WTC11 (cell line): ENCODE results near the gene OSTN. TPM values are rescaled to one million over a fixed set of nuclear protein-coding genes. Genes with fewer than 3 reads are reported as not detected.

ENCODE experiments used
- ATAC-seq: fragments of 200-7000 bp; cut with Tn5 transposase; 2 replicates; pipeline ENCODE4 v1.10.0; 2021; ENCODE audit warnings: mild to moderate bottlenecking, moderate library complexity
- CTCF ChIA-PET: fragments of 300-600 bp; sonication (Branson Sonifier 250); formaldehyde crosslinking; loops from one replicate; lab custom pipeline; 2021; ENCODE audit warnings: antibody characterized with exemption; lab: Charles Lee
- POLR2A ChIA-PET: fragments of 350-600 bp; sonication (Branson Sonifier 250); formaldehyde crosslinking; loops from one replicate; lab custom pipeline; 2021; ENCODE audit warnings: antibody characterized with exemption; lab: Charles Lee
- DNase-seq: peaks from one replicate; pipeline ENCODE4 v3.0.0; 2021; ENCODE audit warnings: low spot score
- H3K27ac Mint-ChIP-seq: 2 replicates; pipeline ENCODE4 v1.8.0; 2021; ENCODE audit warnings: mixed read lengths
- H3K27me3 Mint-ChIP-seq: 2 replicates; pipeline ENCODE4 v1.8.0; 2021; ENCODE audit warnings: low read depth, mild to moderate bottlenecking, moderate library complexity, mixed read lengths
- H3K36me3 Mint-ChIP-seq: 2 replicates; pipeline ENCODE4 v1.8.0; 2021; ENCODE audit warnings: mixed read lengths
- H3K4me1 Mint-ChIP-seq: 2 replicates; pipeline ENCODE4 v1.8.0; 2022; ENCODE audit warnings: mixed read lengths
- H3K4me3 Mint-ChIP-seq: 2 replicates; pipeline ENCODE4 v1.8.0; 2021; ENCODE audit warnings: mild to moderate bottlenecking, moderate library complexity, mixed read lengths
- H3K9me3 Mint-ChIP-seq: 2 replicates; pipeline ENCODE4 v1.8.0; 2021; ENCODE audit warnings: mixed read lengths
- CREB1 ChIP-seq: sonication (generic); formaldehyde crosslinking; IDR thresholded peaks from 2 replicates; pipeline ENCODE4 v1.8.0; 2023; ENCODE audit warnings: mild to moderate bottlenecking, missing genetic modification reagents
- FOXP1 ChIP-seq: sonication (generic); formaldehyde crosslinking; IDR thresholded peaks from 2 replicates; pipeline ENCODE4 v1.8.0; 2022; ENCODE audit warnings: missing genetic modification reagents, mild to moderate bottlenecking, moderate library complexity, borderline replicate concordance
- HMGA2 ChIP-seq: fragments of 250-450 bp; sonication (Bioruptor Pico); IDR thresholded peaks from 2 replicates; pipeline ENCODE4 v1.4.0; 2021; ENCODE audit warnings: mild to moderate bottlenecking, moderate library complexity
- JAZF1 ChIP-seq: fragments of 250-450 bp; sonication (Bioruptor Pico); IDR thresholded peaks from 2 replicates; pipeline ENCODE4 v1.9.0; 2021; ENCODE audit warnings: moderate library complexity, mild to moderate bottlenecking, inconsistent platforms
- MXD4 ChIP-seq: fragments of 250-450 bp; sonication (Bioruptor Pico); IDR thresholded peaks from 2 replicates; pipeline ENCODE4 v1.8.0; 2021; ENCODE audit warnings: mild to moderate bottlenecking, moderate library complexity, borderline replicate concordance
- PRRX2 ChIP-seq: fragments of 250-450 bp; sonication (Bioruptor Pico); IDR thresholded peaks from 2 replicates; pipeline ENCODE4 v1.8.0; 2021; ENCODE audit warnings: mild to moderate bottlenecking
- SOX15 ChIP-seq: fragments of 250-450 bp; sonication (Bioruptor Pico); IDR thresholded peaks from 2 replicates; pipeline ENCODE4 v1.9.0; 2021; ENCODE audit warnings: mild to moderate bottlenecking
- TEAD1 ChIP-seq: sonication (generic); formaldehyde crosslinking; IDR thresholded peaks from 2 replicates; pipeline ENCODE4 v1.8.0; 2022; ENCODE audit warnings: mild to moderate bottlenecking, missing genetic modification reagents
- ZNF219 ChIP-seq: sonication (generic); formaldehyde crosslinking; IDR thresholded peaks from 2 replicates; pipeline ENCODE4 v1.8.0; 2023; ENCODE audit warnings: missing genetic modification reagents, mild to moderate bottlenecking, borderline replicate concordance
- total RNA-seq: library from RNA; stranded (reverse); gene quantifications from 3 replicates; pipeline ENCODE4 v1.2.3, GENCODE V29; 2021
- TF ChIP-seq, protein P1 (sequence below): sonication (generic); formaldehyde crosslinking; conservative IDR thresholded peaks from 2 replicates; pipeline ENCODE4 v1.8.1; 2022; ENCODE audit warnings: mild to moderate bottlenecking, missing genetic modification reagents
- TF ChIP-seq, protein P2 (sequence below): sonication (generic); formaldehyde crosslinking; conservative IDR thresholded peaks from 2 replicates; pipeline ENCODE4 v1.8.1; 2023; ENCODE audit warnings: mild to moderate bottlenecking, low read depth, missing genetic modification reagents, moderate library complexity
- TF ChIP-seq, protein P3 (sequence below): sonication (generic); formaldehyde crosslinking; IDR thresholded peaks from 2 replicates; pipeline ENCODE4 v1.8.0; 2023; ENCODE audit warnings: mild to moderate bottlenecking, missing genetic modification reagents
- TF ChIP-seq, protein P4 (sequence below): sonication (generic); formaldehyde crosslinking; IDR thresholded peaks from 2 replicates; pipeline ENCODE4 v1.8.1; 2022; ENCODE audit warnings: mild to moderate bottlenecking, moderate library complexity, missing genetic modification reagents
- TF ChIP-seq, protein P5 (sequence below): fragments of 250-450 bp; sonication (Bioruptor Pico); IDR thresholded peaks from 2 replicates; pipeline ENCODE4 v2.1.2; 2022; ENCODE audit warnings: mild to moderate bottlenecking, moderate library complexity
- TF ChIP-seq, protein P6 (sequence below): sonication (generic); formaldehyde crosslinking; IDR thresholded peaks from 2 replicates; pipeline ENCODE4 v1.8.1; 2022; ENCODE audit warnings: low read depth, mild to moderate bottlenecking, moderate library complexity, missing genetic modification reagents, borderline replicate concordance

OSTN gene
- total RNA-seq, 1 experiment from 2014 or later: not detected

DNA sequence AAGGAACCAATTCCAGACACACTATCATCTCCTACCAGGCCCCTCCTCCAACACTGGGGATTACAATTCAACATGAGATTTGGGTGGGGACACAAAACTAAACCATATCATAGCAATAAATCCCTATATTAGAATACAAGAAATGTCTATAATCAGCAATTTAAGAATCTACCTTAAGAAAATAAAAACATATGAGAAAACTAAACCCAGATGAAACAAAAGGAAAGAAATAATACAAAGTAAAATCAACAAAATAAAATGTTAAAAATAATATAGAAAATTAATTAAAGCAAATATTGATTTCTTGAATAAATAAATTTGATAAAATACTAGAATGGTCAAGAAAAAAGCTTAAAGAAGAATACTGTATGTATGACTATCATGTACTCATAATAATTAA, 6.1 kb upstream of the OSTN start:
- TF ChIP-seq HMGA2 (CRISPR knock-in tag) (peak; percentile 50; the same call in 1 of the 2 replicates), JAZF1 (CRISPR knock-in tag) (no peak)

DNA sequence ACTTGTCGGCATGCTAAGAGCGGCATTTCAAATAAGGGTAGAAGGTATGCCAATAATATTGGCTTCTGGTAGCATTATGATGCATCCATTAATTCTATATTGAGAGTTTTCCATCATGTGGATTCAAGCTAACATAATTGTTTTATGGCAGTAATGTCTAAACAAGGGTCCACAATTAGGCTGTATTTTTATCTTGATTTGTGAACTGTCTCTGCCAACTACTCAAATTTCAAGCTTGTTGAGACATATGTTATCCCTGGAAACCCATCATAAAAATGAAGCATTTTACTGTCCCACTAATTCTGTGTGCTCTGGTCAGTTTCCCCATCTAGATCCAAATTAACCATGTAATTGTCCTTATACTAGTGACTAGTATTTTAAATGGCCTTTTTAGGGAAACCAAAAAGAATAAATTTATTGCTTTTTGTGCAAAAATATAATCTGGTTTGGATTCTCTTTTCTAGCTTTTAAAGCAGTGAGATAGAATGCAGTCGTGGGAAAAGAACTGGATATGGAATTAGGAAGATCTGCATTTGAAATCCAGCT, 1.2 kb upstream of the OSTN start:
- ATAC-seq: no peak
- peaks cover 1% of the 10 kb centered on the region for H3K9me3 Mint-ChIP-seq

More for the DNA sequence above, 6.1 kb upstream of the OSTN start:
- peaks cover 25% of the 10 kb centered on the region for H3K9me3 Mint-ChIP-seq
- ChIA-PET CTCF (no interaction called here), POLR2A (no interaction called here)
- H3K4me1 Mint-ChIP-seq: no peaks in the 10 kb centered on the region
- no peak for ATAC-seq
- no peaks in the 10 kb centered on the region for H3K27me3 Mint-ChIP-seq
- DNase-seq: no peak
- no peak overlapping the region for H3K4me3 Mint-ChIP-seq
- no peak overlapping the region for H3K27ac Mint-ChIP-seq
- peaks cover 7% of the 10 kb centered on the region for H3K36me3 Mint-ChIP-seq

DNA sequence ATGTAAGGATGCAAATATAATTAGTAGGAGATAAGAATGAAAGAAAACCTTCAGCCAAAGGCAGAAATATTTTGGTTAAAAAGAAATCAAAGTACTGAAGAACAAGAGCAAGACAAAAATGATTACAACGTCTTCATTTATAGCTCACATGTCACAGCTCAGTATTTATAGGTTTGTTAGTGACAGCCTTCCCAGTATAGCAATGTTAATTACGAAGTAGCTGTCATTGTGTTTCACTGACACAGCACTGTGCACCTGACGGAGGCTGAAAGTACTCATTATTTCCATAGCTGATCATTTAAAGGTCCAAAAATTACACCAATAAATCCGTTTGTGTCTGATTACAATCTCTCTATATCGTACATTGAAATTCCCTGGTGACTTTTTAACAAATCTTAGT, 561 bp upstream of the OSTN start:
- Mint-ChIP-seq H3K27ac (no peak overlapping the region), H3K9me3 (no peaks in the 10 kb centered on the region), H3K36me3 (no peaks in the 10 kb centered on the region), H3K4me1 (no peaks in the 10 kb centered on the region), H3K4me3 (no peak overlapping the region), H3K27me3 (no peaks in the 10 kb centered on the region)
- ATAC-seq: no peak
- CTCF ChIA-PET: interaction anchor here (0.5 kb wide), 1 partner anchor 10 kb away, joined by 3 read pairs; no protein-coding TSS in a partner anchor
- DNase-seq: no peak
- TF ChIP-seq JAZF1 (CRISPR knock-in tag) (no peak), PRRX2 (no peak)
- TF ChIP-seq, protein P1, sequence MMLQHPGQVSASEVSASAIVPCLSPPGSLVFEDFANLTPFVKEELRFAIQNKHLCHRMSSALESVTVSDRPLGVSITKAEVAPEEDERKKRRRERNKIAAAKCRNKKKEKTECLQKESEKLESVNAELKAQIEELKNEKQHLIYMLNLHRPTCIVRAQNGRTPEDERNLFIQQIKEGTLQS: no peak
- TF ChIP-seq, protein P2, sequence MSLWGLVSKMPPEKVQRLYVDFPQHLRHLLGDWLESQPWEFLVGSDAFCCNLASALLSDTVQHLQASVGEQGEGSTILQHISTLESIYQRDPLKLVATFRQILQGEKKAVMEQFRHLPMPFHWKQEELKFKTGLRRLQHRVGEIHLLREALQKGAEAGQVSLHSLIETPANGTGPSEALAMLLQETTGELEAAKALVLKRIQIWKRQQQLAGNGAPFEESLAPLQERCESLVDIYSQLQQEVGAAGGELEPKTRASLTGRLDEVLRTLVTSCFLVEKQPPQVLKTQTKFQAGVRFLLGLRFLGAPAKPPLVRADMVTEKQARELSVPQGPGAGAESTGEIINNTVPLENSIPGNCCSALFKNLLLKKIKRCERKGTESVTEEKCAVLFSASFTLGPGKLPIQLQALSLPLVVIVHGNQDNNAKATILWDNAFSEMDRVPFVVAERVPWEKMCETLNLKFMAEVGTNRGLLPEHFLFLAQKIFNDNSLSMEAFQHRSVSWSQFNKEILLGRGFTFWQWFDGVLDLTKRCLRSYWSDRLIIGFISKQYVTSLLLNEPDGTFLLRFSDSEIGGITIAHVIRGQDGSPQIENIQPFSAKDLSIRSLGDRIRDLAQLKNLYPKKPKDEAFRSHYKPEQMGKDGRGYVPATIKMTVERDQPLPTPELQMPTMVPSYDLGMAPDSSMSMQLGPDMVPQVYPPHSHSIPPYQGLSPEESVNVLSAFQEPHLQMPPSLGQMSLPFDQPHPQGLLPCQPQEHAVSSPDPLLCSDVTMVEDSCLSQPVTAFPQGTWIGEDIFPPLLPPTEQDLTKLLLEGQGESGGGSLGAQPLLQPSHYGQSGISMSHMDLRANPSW (CRISPR knock-in tag): no peak
- TF ChIP-seq, all 79 proteins: peak for 0
- POLR2A ChIA-PET: no interaction called here

More for the DNA sequence above, 1.2 kb upstream of the OSTN start:
- TF ChIP-seq MXD4 (CRISPR knock-in tag): no peak
- TF ChIP-seq, protein P3, sequence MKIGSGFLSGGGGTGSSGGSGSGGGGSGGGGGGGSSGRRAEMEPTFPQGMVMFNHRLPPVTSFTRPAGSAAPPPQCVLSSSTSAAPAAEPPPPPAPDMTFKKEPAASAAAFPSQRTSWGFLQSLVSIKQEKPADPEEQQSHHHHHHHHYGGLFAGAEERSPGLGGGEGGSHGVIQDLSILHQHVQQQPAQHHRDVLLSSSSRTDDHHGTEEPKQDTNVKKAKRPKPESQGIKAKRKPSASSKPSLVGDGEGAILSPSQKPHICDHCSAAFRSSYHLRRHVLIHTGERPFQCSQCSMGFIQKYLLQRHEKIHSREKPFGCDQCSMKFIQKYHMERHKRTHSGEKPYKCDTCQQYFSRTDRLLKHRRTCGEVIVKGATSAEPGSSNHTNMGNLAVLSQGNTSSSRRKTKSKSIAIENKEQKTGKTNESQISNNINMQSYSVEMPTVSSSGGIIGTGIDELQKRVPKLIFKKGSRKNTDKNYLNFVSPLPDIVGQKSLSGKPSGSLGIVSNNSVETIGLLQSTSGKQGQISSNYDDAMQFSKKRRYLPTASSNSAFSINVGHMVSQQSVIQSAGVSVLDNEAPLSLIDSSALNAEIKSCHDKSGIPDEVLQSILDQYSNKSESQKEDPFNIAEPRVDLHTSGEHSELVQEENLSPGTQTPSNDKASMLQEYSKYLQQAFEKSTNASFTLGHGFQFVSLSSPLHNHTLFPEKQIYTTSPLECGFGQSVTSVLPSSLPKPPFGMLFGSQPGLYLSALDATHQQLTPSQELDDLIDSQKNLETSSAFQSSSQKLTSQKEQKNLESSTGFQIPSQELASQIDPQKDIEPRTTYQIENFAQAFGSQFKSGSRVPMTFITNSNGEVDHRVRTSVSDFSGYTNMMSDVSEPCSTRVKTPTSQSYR (CRISPR knock-in tag): no peak
- TF ChIP-seq PRRX2: no peak
- Mint-ChIP-seq H3K27ac (no peak overlapping the region), H3K27me3 (no peaks in the 10 kb centered on the region), H3K4me3 (no peak overlapping the region), H3K4me1 (no peaks in the 10 kb centered on the region), H3K36me3 (peaks cover 1% of the 10 kb centered on the region)
- no peak for DNase-seq
- ChIA-PET CTCF (interaction anchor here (0.5 kb wide), 1 partner anchor 11 kb away, joined by 3 read pairs; no protein-coding TSS in a partner anchor), POLR2A (no interaction called here)

DNA sequence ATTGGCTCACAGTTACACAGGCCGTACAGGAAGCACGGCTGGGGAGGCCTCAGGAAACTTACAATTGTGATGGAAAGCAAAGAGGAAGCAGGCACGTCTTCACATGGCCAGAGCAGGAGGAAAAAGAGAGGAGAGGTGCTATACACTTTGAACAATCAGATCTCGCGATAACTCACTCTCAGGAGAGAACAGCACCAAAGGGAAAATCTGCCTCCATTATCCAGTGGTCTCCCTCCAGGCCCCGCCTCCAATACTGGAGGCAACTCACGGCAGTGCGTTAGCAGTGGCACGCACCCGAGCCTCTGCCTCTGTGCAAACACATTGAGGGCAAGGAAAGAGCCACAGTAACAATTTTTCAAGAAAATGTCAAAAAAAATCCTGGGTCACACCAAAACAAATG, 11.0 kb downstream of the OSTN start:
- ChIA-PET CTCF (no interaction called here), POLR2A (no interaction called here)
- H3K27me3 Mint-ChIP-seq: no peaks in the 10 kb centered on the region
- no peak overlapping the region for H3K4me3 Mint-ChIP-seq
- no peak overlapping the region for H3K27ac Mint-ChIP-seq
- DNase-seq (no peak), ATAC-seq (peak; percentile 55)
- peaks cover 9% of the 10 kb centered on the region for H3K9me3 Mint-ChIP-seq
- no peaks in the 10 kb centered on the region for H3K4me1 Mint-ChIP-seq
- H3K36me3 Mint-ChIP-seq: 0 out of 2 replicates have a peak, but pooled peaks cover 6% of the 10 kb centered on the region
- TF ChIP-seq, protein P4, sequence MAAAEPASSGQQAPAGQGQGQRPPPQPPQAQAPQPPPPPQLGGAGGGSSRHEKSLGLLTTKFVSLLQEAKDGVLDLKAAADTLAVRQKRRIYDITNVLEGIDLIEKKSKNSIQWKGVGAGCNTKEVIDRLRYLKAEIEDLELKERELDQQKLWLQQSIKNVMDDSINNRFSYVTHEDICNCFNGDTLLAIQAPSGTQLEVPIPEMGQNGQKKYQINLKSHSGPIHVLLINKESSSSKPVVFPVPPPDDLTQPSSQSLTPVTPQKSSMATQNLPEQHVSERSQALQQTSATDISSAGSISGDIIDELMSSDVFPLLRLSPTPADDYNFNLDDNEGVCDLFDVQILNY: no peak
- TF ChIP-seq CREB1 (no peak), SOX15 (CRISPR knock-in tag) (no peak), TEAD1 (CRISPR knock-in tag) (no peak), ZNF219 (no peak), FOXP1 (CRISPR knock-in tag) (no peak)
- TF ChIP-seq, protein P5, sequence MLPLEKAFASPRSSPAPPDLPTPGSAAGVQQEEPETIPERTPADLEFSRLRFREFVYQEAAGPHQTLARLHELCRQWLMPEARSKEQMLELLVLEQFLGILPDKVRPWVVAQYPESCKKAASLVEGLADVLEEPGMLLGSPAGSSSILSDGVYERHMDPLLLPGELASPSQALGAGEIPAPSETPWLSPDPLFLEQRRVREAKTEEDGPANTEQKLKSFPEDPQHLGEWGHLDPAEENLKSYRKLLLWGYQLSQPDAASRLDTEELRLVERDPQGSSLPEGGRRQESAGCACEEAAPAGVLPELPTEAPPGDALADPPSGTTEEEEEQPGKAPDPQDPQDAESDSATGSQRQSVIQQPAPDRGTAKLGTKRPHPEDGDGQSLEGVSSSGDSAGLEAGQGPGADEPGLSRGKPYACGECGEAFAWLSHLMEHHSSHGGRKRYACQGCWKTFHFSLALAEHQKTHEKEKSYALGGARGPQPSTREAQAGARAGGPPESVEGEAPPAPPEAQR (CRISPR knock-in tag): no peak
- TF ChIP-seq, protein P6, sequence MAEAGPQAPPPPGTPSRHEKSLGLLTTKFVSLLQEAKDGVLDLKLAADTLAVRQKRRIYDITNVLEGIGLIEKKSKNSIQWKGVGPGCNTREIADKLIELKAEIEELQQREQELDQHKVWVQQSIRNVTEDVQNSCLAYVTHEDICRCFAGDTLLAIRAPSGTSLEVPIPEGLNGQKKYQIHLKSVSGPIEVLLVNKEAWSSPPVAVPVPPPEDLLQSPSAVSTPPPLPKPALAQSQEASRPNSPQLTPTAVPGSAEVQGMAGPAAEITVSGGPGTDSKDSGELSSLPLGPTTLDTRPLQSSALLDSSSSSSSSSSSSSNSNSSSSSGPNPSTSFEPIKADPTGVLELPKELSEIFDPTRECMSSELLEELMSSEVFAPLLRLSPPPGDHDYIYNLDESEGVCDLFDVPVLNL (CRISPR knock-in tag): no peak
- TF ChIP-seq, protein P3 (CRISPR knock-in tag): no peak
